GM12874 (cell line): ENCODE data around the gene DOCK4.

Experiments
- CTCF ChIP-seq: IDR thresholded peaks from 2 replicates; pipeline ENCODE4 v1.5.1; 2011; ENCODE audit warnings: low read depth, mild to moderate bottlenecking, control low read depth, low read length, moderate library complexity; ENCODE audit not compliant: insufficient read depth

The DOCK4 gene

GRCh38 chr7:111728635-111728995, 477.6 kb downstream of the DOCK4 start:
- no peak for TF ChIP-seq CTCF

GRCh38 chr7:111727905-111728634, 478.1 kb downstream of the DOCK4 start:
- TF ChIP-seq CTCF: no peak

- no peak for TF ChIP-seq CTCF
Measured at GRCh38 chr7:111718886-111719285, 487.3 kb downstream of the DOCK4 start.

GRCh38 chr7:111711426-111712065, 494.7 kb downstream of the DOCK4 start:
- no peak for TF ChIP-seq CTCF

GRCh38 chr7:111710839-111711380, 495.3 kb downstream of the DOCK4 start:
- no peak for TF ChIP-seq CTCF

GRCh38 chr7:111708072-111708471, 498.1 kb downstream of the DOCK4 start:
- no peak for TF ChIP-seq CTCF

- no peak for TF ChIP-seq CTCF
Measured at GRCh38 chr7:111705807-111706206, 500.4 kb downstream of the DOCK4 start.
